Fibroblast of skin of right biceps (primary cell): Measurements from ENCODE around the gene ASTN2.

Experiments used
- DNase-seq: peaks from one replicate; pipeline ENCODE4 v3.0.0-alpha.2; 2013

Gene ASTN2

DNA sequence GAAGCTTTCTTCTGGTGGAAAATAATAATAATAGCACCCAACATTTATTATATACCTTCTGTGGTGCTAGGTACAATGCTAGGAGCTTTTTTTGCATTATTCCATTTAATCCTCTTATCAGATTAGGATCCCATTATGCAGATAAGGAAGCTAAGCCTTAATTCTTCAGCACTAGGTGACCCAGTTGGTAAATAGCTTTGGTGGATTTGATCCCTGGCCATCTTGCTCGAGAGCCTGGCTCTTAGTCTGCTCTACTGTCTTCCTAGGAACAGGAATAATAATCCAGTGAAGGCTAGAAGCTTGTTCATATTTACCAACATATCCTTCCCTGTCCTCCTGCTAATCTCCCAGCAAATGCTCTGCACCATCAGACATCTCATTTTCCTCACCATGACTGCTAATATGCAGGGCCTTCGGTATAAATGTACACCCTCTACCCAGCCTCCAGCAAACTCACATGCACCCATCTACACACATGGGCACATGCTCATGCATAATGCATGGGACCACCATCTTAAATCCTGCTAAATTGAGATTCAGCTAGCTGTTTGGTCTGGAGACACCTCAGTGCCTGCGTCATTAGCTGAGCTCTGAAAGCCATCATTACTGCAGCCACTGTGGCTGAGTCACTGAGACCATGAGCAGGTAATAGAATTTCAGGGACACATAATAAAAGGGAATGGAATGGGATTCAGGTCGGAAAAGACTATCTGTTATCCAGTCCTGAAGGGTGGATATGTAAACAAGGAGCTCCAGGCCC, 640.3 kb downstream of the ASTN2 start:
- no peak for DNase-seq

DNA sequence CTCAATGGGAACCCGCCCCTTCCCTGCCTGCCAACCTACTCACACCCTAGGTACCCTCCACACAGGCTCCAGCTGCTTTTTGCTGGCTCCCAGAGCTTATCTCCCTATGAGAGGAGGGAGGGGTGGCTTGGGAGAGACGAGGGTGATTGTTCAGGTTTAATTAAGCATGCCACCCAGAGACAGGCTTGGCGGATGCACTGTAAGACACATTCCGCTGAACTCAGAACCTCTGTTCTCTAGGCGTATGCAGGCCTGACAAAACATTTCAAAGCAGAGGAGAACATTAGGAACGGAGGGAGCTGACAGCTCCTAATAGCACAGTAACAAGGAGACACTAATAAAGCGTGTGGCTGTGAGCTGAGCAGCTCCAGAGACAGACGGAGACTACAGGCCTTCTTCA, 647.6 kb downstream of the ASTN2 start:
- no peak for DNase-seq

DNA sequence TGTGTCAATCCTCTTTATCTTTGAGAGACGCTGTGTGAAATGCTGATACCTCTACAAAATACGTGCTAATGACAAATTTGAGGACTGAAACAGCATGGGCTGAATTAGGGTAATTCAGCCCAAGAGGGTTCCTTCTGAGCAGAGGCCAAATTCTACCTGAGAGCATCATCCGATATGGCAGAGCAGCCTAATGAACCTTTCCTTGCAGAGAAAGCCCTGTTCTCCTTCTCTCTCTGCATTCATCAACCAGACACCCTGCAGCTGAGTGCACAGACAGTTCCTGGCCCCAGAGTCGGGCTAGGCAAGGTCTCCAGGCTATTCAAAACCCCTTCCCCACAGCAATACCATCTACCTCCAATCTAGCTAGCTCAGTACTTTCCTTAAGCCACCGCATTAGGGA, 649.8 kb downstream of the ASTN2 start:
- no peak for DNase-seq

- DNase-seq: no peak
Observed at GRCh38 chr9:116763770-116764169, 651.1 kb downstream of the ASTN2 start.

- DNase-seq: no peak
Observed at GRCh38 chr9:116760636-116761035, 654.2 kb downstream of the ASTN2 start.

- DNase-seq: no peak
Observed at GRCh38 chr9:116757030-116757429, 657.8 kb downstream of the ASTN2 start.

DNA sequence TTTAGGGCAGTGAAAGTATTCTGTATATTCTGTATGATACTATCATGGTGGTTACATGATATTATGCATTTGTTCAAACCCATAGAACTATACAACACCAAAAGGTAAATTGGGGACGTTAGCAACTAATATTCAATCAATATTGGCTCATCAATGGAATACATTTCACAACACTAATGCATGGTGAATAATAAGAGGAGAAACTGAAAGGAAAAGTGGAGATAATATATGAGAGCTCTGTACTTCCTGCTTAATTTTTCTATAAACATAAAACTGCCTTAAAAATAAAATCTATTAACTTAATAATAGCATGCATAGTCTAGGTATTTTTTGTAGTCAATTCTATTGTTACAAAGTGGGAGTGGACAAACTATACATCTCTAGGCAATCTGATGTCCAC, 661.5 kb downstream of the ASTN2 start:
- DNase-seq: no peak

DNA sequence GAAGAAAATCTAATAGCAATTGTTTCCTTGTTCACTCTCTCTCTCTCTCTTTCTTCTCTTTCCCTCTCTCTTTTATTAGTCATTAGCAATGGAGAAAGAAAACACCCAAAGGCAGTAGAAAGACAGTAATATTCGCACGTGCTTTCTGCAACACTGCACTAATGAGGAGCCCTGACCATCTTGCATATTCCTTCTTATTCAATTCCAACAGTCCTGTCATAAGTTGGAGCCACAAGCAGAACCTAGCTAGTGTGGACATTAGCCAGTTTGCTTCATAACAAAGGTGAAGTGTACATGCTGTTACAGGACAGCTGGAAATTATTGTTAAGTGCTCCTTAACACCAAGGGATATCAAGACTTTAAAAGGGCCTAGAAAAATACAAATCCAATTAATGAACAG, 664.3 kb downstream of the ASTN2 start:
- DNase-seq: no peak

GRCh38 chr9:116749772-116750171, 665.1 kb downstream of the ASTN2 start:
- DNase-seq: no peak

- no peak for DNase-seq
Observed at GRCh38 chr9:116749176-116749575, 665.7 kb downstream of the ASTN2 start.

GRCh38 chr9:116741742-116742141, 673.1 kb downstream of the ASTN2 start:
- DNase-seq: no peak

- DNase-seq: no peak
Observed at GRCh38 chr9:116741086-116741740, 673.6 kb downstream of the ASTN2 start.

DNA sequence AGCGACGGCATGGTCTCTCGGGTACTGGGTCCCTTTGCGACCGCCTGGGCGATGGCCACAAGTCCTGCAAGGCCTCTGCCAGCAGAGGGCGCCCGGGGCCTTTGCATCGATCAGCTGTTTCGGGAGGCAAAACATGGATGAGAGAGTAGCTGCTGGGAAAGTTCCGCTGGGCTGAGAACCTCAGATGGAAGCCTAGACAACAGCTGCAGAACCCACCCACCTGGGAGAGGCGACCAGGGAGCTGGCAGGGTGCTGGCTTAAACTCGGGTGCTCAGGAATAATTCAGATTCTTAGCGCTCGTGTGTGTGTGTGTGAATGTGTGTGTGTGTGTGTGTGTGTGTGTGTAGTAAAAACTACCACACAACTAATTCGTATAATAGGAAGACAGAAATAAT, 677.7 kb downstream of the ASTN2 start:
- peak; percentile 72 for DNase-seq

GRCh38 chr9:116736399-116737151, 678.3 kb downstream of the ASTN2 start:
- no peak for DNase-seq

- no peak for DNase-seq
Observed at GRCh38 chr9:116733010-116733641, 681.7 kb downstream of the ASTN2 start.

DNA sequence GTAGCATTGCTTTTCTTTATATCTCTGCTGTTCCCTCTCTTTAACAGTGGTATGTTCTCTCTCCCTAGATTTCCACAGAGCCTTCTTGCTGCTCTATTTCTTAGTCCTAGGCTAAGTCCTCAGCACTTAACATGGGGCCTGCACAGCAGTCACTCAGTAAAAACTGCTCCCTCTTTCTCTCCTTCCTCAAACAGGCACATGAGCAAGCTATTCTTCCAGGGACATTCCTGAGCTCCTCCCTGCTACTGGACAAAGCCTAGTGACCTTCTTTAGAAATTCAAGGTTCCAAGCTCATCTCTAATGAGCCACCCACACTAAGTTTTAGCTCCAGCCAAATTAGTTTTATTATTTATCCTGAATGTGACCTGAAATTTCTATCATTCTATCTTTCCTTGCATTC, 688.3 kb downstream of the ASTN2 start:
- no peak for DNase-seq

- DNase-seq: no peak
Observed at GRCh38 chr9:116724123-116724522, 690.7 kb downstream of the ASTN2 start.

- DNase-seq: no peak
Observed at GRCh38 chr9:116721944-116722343, 692.9 kb downstream of the ASTN2 start.

DNA sequence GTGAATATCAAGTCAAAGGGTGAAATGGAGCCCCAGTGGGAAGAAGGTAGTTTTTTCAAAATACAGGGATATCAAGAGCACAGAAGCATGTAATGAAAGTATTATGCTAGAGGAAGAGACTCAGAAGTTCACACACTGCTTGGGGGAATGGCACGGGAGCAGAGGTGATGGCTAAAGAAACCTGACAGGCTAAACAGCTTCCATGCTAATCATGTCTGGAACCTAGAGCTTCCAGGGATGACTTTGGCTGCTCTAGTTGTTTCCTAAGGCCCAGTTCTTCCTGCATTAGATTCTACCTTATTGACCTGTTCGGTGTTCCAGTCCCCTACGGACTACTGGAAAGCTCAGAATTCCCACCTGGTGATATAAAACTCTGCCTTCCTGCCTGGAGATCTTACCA, 693.4 kb downstream of the ASTN2 start:
- no peak for DNase-seq

DNA sequence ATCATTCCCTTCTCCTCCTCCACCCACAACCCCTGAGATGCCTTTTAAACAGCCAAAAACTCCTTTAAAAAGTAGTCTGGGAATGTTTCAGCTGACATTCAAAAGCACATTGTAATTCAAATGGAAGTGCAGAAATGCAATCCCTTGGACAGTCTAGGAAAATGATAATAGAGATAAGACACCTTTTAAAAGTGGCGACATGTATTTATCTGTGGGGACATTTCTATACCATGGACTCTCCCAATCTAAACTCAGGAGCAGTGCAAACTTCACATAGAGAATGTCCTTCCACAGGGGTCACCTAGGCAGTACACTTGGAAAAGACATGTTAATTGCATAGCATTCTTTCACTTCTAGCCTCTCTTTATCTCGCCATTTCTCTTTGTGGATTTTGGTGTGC, 694.7 kb downstream of the ASTN2 start:
- no peak for DNase-seq

DNA sequence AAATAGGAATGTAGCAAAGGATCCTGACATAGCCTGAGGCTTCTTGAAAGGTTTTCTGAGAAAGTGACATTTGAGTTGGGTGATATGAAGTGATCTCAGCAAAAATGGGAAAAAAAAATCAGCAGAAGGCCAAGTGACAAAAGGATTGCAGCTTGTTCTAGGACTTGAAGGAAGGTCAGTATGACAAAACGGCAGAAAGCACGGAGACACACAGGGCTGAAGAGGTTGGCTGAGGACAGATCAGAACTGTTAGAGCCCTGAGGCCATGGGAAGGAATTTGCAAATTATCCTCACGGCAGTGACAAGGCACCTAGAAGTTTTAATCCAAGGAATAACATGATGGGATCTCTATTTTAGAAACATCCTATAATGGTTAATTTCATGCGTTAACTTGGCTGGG, 696.7 kb downstream of the ASTN2 start:
- DNase-seq: no peak

- peak; percentile 72 for DNase-seq
Observed at GRCh38 chr9:116717150-116717549, 697.7 kb downstream of the ASTN2 start.

- DNase-seq: peak; percentile 36
Observed at GRCh38 chr9:116716438-116716837, 698.4 kb downstream of the ASTN2 start.

DNA sequence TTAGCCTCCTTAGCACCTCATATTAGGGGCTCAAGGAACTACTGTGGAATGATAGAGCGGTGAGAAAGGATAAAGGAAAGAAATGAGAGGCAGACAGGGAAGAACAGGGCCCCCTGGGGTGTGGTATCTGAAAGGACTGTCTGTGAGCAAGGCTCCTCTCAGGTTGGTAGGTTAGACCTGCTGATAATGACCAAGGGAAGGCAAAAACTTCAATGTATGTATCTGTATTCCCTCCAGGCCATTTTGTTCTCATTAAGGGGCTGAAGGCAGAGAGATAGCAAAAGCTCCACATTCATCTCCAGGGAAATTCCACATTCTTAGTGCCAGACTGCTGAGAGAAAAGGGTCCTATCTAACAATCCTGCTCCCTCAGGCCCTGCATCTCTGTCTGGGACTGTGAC, 699.1 kb downstream of the ASTN2 start:
- DNase-seq: no peak
